HG03520 (cell line): ENCODE data around the gene BDKRB1.

Experiments
- ATAC-seq: cut with Tn5 transposase; IDR thresholded peaks from one replicate; pipeline ENCODE4 v1.9.1; 2021; ENCODE audit warnings: mild to moderate bottlenecking, moderate library complexity; ENCODE audit not compliant: unreplicated experiment

BDKRB1 gene

DNA sequence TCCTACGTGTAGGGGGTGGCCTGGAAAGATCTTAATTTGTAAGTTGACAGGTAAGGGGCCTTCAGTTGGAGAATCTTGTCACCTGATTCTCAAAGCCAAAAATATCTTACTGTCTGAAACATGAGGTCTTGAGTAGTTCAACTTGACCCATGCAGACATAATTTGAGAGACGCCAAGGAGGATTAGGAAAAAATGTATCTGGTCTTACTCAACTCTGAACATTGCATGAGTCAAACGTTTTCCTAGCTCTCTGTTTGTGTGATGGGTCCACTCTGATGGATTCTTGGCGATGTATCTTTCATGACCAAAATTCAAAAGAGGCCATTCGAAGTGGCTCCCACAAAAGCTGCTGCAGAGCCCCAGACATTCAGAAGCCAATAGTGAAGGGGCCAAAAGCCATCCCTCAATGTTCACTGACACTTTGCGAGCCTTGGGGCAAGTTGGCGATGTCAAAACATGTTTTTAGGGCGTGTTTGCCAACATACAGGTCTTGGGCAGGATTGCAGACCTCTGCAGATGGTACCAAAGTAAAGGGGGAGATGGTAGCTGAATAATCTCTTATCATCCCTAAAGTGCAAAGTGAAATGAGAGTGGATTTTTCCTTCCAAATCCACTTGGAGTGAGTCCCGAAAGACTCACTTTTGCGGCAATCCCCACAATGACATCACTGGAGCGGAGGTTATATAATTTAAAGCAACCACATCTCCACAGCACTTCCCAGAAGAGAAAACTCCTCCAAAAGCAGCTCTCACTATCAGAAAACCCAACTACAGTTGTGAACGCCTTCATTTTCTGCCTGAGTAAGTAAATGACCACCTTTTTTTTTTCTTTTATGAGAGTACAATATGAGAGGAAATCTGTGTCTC is at the start of gene BDKRB1:
TSS of gene BDKRB1 (plus strand) at position 710 of the 866 bp plus-strand sequence. CDS start 7,473 bp downstream, outside the sequence.
- ATAC-seq = no peak

- ATAC-seq = no peak
Observed at GRCh38 chr14:96206461-96206860, 49.5 kb upstream of the BDKRB1 start.

DNA sequence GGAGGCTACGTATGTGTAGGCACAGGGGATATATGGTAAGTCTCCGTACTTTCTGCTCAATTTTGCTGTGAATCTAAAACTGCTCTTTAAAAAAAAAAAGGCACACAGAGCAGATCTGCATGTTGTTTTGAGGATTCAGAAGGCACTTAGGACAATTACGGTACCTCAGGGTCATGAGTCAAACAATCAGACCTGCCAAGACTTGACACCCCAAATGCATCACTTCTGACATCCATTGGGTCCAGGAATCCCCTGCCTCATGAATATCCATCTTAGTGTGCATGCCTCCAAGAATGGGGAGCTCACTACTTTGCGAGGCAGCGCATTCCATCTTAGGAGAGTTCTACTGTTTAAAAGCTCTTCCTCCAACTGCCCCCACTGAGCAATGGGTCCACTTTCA is 48.3 kb upstream of the BDKRB1 start:
- no peak for ATAC-seq

DNA sequence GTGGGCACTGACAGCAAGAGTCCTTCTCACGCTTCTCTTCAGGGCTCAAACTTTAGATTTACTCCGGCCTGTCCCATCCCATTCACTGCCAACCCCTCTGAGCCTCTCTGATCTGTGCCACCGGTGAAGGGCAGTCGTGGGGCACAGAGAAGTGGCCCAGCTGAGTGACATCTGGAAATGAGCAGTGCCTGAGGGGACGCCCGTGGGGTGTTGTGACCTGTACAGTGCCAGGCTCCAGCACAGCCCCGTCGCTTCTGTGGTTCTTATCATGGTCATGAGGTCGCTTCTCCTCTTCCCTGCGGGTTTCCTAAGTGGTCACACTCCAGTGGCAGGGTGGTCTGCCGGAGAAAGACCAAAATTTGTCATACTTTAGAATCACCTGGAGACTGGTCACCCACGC is 47.3 kb upstream of the BDKRB1 start:
- no peak for ATAC-seq

DNA sequence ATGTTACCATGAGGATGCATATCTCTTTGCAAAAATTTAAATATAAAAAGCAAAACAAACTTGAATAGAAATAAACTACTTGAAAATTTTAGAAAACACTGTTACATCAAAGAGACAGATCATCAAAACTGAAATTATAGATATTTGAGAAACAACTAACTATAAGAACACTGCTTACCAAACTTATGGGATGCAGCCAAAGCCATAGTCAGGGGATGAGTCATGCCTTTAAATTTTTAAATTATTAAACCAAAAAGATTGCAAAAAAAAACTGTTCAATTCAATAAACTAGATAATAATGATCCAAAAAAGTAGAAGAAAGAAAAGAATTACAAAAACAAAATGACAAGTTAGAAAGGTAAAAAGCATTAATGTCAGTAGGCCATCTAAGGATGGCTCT is 43.9 kb upstream of the BDKRB1 start:
- no peak for ATAC-seq

DNA sequence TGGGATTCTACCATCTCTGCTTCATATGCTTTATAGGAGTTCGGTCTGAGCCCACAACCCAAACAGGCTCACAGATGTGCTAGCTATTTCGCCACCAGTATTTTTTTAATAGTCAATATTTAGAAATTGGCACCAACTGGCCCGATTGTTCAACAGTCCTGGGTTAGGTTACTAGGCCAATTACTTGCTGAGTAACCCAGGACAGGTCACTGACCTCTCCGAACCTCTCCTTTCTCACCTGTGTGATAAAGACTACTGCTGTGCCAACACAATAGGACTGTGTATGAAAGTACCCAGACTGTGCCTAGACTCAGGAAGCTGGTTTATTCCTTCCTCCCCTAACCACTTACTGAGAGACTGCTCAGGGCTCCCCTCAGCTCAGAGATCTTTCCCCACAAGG is 43.1 kb upstream of the BDKRB1 start:
- no peak for ATAC-seq

DNA sequence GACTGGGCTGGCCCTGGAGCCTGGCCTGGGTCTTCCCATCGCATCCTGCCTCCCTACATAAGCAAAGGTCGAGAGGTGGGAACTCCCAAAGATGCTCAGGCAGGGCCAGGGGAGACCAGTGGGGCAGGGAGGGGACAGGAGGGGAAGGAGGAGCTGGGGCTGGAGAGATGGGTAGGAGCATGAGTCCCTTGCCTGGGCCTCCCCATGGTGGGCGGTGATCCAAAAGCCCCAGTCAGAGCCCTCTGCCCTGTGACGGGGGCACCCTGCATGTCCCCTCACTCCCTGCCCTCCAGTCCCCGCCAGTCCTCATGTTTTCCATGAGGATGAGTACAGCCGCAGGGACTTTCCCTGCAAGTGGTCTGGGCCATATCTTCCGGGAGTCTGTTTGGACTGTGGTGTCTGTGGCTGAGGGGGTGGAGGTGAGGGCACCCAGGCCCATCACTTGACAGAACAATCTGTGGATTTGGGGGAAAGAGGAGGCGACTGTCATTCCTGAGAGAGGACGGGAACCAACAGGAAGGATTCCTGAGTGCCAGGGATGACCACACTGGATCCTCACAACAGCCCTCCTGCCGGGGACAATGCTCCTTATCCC is 42.0 kb upstream of the BDKRB1 start:
- no peak for ATAC-seq

- ATAC-seq = no peak
Observed at GRCh38 chr14:96214793-96215192, 41.2 kb upstream of the BDKRB1 start.

DNA sequence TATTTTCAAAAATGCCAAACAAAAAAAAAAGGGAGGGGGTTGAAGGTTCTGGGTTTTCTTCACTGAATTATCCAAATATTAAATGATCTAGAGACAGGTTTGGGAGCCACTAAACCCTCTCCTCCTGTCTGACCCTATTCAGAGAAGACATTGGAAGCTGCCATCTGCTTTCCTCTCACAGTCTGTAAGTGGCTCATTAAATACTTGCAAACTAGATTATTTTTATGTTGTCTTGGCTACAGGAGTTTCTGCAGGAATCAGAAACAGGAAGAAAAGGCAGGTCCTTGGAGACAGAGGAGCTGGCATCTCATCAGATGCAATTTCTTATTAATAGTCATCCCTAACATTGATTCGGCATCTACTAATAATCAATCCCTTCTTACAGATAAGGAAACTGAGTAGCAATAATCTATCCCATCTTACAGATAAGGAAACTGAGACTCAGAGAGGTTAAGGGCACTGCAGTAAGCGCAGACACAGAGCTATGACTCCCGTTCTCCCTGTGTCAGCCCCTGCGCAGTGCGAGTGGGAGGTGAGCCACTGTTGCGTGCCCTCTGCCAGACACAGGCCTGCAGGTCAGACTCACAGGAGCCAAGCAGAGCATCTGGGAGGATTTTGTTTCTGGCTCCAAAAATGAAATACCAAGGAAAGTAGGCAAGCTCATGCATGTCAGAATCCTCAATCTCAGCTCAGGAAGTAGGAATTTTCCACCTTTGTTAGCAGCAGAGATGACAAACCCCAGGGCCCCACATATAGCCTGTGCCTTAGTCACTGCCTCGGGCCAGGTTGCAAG is 40.4 kb upstream of the BDKRB1 start:
- no peak for ATAC-seq

DNA sequence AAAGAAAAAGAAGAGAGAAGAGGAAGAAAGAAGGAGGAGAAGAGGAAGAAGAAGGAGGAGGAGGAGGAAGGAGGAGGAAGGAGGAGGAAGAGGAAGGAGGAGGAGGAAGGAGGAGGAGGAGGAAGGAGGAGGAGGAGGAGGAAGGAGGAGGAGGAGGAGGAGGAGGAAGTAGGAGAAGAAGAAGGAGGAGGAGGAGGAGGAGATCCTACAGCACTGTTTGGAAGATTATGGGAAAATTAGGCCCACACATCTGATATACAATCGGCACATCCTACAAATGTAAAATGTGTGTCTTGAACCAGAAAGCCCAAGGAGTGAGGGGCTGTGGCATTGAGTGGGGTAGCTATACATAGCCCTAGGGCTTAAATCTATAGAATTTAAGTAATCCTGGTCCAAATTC is 39.4 kb upstream of the BDKRB1 start:
- ATAC-seq = no peak

DNA sequence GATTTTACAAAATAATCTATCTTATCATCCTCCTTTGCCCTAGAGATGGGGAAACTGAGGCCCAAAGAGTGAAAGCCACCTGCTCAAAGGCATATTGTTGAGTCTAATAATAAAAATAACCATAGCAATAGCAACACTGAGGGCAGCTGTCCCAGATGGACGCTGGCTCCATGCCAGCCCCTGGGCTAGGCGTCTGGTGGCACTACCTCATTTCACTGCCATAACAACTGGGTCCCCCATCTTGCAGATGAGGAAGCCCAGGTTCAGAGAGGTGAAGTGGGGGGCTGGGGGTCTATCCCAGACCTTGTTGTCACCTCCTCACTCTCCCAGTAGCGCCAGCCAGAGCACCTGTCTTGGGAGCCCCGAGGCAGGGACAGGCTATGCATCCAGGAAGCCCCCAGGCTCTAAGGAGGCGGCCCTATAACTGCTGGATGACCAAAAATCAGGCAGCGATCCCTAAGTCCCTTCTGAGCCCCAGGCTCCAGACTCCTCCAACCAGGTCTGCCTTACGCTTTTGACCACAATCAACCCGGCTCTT is 38.6 kb upstream of the BDKRB1 start:
- no peak for ATAC-seq

DNA sequence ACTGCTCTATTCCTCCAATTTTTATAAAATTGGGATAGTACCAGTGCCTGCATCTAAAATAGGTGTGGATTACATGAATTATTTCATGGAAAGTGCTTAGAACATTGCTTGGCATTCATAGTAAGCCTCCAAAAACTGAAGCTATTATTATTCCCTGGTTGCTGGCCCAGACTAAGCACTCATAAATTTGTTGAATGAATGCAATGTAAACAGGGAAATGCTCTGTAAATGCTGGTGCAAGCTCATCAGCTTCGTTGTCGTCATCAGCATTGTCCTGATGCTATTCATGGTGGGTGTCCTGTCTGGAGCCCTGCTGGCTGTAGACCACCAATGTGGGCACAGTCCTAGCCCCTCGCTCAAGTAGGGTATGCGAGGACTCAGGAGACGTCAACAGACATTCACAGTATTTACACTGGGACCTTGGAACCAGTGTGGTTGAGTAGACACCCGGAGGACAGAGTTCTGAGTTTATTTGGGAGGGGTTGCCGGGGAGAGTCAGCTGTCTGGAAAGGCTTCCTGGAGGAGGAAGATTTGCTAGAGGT is 34.8 kb upstream of the BDKRB1 start:
- ATAC-seq = no peak

- no peak for ATAC-seq
Observed at GRCh38 chr14:96221841-96222240, 34.2 kb upstream of the BDKRB1 start.

DNA sequence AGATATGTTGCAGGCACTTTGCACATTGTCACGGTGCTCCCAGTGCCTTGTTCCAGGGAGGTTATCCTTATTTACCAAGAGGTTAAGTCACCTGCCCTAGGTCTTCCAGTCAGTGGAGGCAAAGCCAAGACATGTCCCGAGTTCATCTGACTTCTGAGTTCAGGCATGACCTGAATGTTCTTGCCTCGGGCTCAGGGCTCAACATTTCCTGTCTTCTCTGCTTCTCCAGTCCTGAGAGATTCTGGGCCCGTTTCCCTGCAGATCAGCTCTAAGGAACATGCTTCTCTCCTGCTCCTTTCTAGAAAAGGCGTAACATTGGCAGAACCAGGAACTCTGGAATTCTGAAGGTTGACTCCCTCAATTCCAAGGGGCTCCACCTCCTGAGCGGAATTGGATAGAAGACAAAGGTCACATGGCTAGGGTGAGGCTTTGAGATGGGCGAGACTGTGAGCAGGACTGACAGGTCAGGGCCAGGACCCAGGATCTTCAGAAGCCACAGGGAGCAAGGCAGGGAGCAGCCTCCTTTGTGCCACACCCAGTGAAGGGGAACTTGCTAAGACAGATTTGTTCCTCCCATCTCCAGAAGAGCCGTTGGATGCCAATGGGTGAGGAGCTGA is 31.4 kb upstream of the BDKRB1 start:
- ATAC-seq = no peak

- no peak for ATAC-seq
Observed at GRCh38 chr14:96225213-96225612, 30.8 kb upstream of the BDKRB1 start.

- ATAC-seq = no peak
Observed at GRCh38 chr14:96225745-96226151, 30.3 kb upstream of the BDKRB1 start.

GRCh38 chr14:96227428-96227827 is 28.6 kb upstream of the BDKRB1 start:
- no peak for ATAC-seq

DNA sequence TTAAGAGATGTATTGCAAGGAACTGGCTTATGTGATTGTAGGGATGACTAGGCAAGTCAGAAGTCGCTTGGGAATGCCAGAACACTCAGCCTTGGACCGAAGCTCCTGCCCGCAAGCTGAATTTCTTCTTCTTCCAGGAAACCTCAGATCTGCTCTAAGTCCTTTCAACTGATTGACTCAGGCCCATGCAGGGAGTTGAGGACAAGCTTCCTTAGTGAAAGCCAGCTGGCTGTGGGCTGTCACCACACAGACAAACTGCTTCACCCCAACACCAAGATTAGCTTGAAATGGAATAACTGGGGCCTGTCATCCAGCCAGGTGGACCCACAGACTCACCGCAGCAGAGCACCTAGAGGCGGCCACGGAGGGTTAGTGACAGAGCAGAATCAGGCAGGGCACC is 26.7 kb upstream of the BDKRB1 start:
- ATAC-seq = no peak

- ATAC-seq = no peak
Observed at GRCh38 chr14:96231056-96231455, 25.0 kb upstream of the BDKRB1 start.

- ATAC-seq = no peak
Observed at GRCh38 chr14:96231526-96232130, 24.4 kb upstream of the BDKRB1 start.
